Right renal cortex interstitium (tissue), 3 donors: Measurements from ENCODE around the gene CPA2. TPM values are rescaled to one million over a fixed set of nuclear protein-coding genes. Genes with fewer than 3 reads are reported as not detected.

Source experiments
- DNase-seq, 3 donors: peaks; one replicate each; pipeline ENCODE4 v3.0.0-alpha.2; 2013; ENCODE audit warnings: low read depth in 3 of 3, low spot score in 2 of 3
- polyA plus RNA-seq, 3 donors: library from polyadenylated mRNA; unstranded; fragments of 120-200 nt; gene quantifications; one replicate each; pipeline ENCODE4 v1.2.1, GENCODE V29; 2013; ENCODE audit not compliant: insufficient read length in 3 of 3

Gene CPA2
- polyA plus RNA-seq, 3 donors, result 0.34 to 0.46 (median 0.39) TPM

DNA sequence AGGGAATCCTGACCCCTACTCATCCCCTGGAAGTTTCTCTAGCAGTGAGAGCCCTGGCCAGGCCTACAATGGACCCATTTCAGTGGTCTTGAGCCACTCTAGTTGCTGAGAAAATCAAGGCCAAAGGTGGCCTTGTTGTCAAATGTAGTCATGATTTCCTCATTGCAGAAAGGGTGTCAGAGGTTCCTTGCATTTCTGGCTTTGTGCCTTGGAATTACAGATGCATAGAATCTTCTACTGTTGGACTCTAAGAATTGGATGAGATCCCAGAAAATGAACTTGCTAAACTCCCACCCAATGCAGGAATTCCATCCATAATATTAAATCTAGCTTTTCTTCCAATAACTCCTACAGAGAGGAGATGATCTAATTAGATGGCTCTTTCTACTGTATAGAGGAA lies 12.2 kb downstream of the CPA2 start:
- no peak for DNase-seq

DNA sequence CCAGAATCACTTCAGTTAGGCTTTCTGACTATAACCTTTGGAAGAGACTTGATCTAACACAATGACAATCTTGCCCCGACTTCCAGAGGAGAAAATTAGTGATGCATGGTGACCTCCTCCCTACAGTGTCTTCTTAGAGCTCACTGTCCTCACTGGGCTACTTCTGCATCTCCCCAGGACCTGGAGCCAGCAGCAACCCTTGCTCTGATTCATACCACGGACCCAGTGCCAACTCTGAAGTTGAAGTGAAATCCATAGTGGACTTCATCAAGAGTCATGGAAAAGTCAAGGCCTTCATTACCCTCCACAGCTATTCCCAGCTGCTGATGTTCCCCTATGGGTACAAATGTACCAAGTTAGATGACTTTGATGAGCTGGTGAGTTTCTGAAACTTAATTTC lies 12.6 kb downstream of the CPA2 start:
- no peak for DNase-seq

DNA sequence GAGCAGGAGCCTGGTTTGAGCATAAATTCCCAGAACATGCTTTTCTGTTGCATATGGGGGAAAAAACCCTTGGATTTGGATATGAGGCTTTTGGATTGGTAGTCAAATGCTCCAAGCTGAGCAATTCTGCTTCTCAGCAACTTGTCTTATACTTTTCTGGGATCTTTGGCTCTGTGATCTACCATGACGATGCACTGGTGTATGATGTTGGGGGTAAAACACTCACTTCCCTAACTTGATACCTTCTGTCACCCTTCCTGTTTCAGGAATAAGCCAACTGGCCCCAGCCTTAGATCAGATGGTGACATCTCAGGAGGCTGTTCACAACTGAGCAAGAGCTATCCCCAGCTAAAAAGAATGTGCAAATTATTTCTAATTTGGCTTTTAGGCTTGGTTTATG lies 13.2 kb downstream of the CPA2 start:
- no peak for DNase-seq

DNA sequence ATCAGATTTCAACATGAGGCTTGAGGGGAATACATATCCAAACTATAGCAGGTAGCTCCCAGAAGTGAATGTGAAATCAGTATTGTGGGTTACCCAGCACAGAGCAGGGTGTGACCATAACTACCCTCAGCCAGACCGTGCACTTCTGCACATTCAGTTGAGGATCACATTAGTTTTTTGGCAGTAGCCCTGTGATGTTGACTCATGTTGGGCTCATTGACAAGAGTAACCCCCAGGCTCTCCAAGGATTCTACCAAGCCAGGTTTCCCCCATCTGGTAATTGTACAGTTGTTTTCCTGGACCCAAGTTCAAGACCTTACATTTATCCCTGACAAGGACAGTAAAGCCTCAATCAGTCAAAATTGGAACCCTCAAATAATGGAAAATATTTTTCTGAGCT lies 14.6 kb downstream of the CPA2 start:
- DNase-seq, result no peak

DNA sequence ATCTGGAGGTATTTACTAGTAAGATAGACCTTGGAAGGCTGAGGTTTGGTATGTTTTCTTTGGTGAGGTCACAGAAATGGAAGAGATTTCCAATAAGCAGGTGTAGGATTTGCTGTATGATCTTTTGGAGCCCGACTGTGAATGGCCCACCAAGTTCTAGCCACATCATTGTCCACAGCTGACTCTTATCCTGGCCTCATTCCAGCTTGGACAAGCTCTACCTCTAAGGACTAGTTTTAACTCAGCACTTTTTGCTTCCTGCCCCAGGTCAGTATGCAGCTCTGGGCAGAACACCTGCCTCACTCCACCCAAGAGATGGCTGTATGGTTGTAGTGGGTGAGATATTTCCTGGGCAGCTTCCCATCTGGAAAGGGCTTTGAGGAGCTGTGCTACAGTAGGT lies 20.2 kb downstream of the CPA2 start:
- DNase-seq, result no peak

DNA sequence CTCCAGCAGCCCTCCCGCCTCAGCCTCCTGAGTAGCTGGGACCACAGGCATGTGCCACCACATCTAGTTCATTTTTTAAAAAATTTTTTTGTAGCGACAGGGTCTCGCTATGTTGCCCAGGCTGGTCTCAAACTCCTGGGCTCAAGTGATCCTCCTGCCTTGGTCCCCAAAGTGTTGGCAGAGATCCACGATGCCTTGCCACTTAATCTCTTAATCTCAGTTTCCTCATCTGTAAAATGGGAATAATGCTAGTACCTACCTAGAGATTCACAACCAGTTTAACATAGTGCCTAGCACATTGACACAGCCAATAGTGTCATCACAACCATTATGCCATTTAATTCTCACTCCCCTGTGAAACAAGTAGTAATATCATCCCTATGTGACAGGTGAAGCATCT lies 21.5 kb downstream of the CPA2 start:
- DNase-seq, result no peak

DNA sequence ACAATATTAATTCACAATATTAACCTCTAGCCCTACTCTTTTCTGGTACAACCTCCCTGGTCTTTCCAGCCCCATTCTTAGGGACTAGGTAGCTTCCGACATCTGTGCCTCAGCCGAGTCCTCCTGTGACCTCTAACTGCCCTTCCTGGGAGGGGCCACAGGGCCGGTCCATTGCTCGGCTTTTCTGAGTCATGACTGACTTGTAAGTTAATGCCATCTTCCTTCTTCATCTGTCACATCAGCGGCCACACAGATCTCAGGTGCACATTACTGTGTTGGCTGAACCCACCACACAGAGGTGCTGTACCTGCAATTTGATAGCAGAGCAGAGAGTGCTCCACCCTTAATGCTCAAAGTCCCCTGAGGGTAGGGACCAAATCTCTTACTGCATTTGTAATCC lies 22.2 kb downstream of the CPA2 start:
- no peak for DNase-seq

DNA sequence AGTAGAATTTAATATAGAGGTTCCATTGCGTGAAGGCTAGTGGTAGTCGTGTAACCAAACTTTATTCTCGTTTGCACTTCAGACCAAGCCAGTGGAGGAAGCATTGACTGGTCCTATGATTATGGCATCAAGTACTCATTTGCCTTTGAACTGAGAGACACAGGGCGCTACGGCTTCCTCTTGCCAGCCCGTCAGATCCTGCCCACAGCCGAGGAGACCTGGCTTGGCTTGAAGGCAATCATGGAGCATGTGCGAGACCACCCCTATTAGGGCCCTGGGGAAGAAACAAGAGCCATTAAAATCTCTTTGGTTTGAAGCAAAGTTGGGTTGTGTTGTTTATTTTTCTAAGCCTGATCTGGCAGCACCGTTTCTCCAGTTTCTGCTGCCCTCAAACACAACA lies 22.8 kb downstream of the CPA2 start:
- DNase-seq, result no peak

DNA sequence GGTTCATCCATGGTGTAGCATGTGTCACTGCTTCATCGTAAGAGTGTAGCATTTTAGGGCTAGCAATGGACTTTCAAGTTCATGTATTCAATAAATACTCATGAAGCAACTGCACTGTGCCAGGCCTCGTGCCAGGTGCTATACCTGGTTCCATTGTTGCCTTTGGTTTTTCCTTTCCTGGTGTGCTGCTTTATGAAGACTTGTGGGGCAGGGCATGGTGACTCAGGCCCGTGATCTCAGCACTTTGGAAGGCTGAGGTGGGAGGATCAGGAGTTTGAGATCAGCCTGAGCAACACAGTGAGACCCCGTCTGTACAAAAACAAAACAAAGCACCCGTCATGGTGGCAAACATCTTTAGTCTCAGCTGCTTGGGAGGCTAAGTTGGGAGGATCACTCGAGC lies 24.1 kb downstream of the CPA2 start:
- DNase-seq, result no peak

DNA sequence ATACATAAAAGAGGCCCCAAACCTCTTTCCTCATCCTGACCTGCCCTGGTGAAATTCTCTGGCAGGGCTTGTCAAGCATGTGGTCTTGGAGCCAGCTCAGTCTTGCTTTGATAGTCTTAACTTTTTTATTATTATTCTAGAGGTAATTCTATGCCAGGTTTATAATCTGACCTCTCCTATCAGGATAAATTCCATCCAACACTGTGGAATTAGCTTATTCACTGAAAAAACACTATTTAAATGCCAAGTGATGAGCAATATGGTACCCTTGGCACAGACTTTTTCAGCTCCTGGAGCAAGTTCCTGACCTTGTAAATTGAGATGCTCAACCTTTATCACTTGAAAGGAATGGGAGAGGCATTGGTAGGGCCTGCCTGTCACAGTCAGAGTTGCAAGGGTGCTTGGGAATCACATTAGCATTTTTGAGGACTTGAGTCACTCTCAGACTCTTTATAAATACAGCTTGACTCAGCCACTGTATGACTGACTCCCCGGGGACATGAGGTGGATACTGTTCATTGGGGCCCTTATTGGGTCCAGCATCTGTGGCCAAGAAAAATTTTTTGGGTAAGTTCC lies 26.1 kb downstream of the CPA2 start, which contains the start of gene CPA4:
TSS of gene CPA4 (plus strand) at position 480 of the 576 bp plus-strand sequence. CDS start at position 500, 20 bp downstream.
- no peak for DNase-seq

DNA sequence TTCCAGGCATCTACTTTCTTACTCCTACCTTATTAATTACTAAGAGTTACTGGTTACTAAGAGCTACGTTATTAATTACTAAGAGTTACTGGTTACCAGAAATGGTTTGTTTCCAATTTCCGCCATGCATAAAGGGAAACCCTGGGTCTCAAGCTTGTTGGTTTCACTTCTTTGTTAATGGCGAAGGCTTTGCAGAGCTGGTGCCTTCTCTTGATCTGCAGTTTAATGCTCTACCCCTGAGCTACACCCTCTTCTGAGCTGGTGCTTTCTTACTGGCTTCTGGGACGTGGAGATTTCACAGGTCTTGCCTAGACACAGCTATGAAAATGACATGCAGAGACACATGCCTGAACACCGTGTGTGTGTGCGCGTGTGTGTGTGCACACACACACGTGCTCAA lies 26.9 kb downstream of the CPA2 start:
- DNase-seq, result no peak

DNA sequence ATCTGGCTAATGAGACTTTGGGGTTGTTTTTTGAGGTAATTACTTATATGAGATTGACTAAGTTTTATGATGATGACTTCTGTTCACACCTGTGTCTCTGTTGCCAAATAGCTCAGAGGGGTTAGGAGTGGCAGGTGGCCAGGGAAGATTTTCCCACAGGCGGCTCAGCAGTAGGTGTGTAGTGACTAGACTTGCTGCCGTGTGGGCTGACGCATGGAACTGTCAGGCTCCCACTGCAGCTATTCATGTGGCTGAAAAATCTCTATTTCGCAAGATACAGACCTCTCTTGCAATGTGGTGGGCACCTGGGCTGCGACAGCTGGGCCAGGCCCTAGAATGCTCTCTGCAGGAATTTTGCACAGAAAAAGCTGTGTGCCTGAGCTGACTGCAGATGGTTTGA lies 27.7 kb downstream of the CPA2 start:
- DNase-seq, result no peak

DNA sequence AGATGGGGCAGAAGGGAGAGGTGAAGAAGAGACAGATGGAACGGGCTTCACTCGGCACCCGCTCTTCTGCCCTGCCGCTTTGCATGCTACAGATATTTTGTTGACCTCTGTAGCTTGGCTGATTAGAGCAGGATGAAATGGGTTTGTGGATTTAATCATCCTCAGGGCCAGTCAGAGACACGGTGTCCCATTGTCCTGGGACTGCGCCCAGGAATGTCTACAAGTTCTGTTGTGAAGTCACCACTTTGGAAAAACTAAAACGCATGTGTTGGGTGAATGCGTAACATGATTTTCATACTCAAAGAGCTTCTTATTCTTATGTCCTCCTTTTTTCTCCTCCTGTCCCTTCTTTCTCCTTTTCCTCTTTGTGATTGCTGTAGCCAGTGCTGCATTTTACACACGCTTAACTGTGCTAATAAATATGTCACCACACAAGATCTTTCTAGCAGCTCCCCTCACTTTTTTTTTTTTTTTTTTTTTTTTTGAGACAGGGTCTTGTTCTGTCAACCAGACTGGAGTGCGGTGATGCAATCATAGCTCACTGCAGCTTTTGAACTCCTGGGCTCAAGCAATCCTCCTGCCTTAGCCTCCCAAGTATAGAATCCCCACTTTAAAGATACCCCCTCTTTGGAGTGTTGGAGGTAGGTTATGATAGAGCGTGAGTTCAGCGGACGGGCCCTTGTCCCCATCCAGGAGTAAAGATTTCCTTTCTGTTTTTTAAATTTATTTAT lies 29.7 kb downstream of the CPA2 start:
- DNase-seq, result no peak

DNA sequence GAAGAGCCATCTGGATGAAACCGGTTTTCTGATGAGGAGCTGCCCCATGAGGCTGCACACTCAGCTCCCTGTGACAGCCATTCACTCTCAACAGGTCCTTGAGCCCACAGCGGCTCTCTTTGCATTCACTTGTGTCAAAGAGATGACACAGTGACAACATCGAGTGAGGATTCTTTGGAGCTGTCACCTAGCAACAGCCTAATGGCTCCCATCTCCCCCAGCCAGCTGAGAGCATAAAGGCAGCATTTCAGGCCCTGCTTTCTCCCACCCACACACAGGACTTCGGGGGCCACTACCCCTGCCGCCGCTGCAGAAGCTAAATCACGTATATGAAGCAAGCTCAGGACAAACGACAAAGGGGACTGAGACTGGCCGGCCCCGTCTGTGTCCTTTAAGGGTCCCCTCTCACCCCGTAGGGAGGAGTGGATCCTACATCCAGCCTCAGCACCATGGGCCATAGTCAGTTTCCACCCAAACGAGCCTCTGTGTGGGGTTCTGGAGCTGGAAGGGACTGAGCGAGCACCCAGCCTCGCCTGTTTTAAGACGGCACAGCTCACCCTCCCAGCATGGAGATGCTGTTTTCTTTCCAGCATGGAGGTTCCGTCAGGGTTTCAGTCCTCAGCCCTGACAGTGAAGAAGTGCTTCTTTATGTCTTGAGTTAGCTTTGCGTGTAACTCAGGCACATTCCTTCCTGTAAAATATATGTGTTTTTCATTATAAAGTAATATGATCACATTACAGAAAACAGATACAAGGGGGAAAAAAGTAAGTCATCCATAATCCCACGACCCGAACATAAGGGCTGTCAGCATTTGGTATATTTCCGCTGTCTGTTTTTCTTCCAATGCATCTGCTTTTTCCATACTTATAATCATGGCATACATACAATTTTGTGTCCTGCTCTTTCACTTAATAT lies 31.2 kb downstream of the CPA2 start:
- DNase-seq, result no peak

DNA sequence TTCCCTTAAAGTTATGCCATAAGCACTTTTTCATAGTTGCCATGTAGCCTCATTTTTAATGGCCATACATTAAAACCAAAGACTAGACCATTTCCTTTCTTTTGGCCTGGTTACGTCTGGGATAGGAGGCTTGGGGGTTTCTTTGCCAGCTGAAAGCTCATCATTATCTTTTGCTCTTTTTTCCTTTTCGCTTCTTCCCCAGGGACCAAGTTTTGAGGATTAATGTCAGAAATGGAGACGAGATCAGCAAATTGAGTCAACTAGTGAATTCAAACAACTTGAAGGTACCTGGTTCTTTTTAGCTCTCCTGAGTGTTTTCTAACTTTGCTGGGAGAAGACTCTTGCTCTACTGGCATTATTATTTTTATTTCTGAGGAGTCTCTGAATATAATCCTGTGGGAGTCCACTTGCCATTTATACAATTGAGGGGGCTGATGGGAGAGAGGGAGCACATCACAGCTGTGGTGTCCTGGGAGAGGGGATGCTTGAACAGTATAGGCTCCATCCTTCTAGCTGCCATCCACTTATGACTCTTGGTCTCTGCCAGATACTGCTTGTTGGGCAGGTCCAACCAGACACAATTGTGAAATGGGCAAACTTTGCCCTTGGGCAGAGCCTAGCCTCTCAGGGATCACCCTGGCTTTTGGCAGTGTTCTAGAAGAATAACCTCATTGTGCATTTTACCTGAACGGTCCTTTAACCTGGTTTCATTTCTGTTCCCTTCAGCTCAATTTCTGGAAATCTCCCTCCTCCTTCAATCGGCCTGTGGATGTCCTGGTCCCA lies 32.1 kb downstream of the CPA2 start:
- DNase-seq, result no peak

DNA sequence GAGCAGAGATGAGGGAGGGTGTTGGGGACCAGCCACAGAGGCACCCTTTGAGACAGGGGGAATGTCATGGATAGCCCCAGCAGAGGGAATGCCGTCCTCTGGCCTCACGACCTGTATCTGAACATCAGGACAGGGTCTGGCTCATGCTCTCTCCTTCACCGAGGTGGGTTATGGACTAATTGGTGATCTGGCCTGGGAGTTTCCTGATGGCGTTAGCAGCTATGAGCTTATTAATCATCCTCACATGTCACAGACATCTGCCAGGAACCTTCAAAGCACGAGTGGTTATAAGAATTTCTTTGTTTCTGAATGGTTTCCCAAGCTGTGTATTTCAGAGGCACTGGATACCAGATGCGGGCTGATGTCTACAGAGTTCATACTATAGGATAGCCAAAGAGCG lies 33.2 kb downstream of the CPA2 start:
- DNase-seq, result no peak

DNA sequence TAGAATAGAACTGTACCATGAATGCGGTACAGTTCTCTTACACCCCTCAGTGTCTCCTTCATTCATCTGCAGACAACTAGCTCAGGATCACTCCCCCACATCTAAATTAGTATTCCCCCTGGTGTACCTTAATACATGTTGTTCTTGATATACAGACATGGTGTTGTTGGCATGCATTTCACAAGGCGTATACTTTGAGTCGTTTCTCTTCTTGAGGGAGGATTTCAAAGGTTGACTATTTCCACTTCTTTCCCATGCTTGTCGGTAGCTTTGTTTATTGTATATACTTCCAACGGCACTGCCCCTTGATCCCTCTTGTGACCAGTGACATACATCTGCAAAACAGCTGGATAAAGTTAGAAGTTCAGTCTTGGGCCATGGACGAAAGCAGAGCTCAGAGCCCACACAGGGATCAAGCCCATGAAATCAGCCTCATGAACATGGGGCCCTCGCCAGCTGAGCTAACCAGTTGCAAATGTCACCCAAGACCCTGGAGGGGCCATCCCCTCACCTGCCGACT lies 34.9 kb downstream of the CPA2 start:
- DNase-seq, result no peak

DNA sequence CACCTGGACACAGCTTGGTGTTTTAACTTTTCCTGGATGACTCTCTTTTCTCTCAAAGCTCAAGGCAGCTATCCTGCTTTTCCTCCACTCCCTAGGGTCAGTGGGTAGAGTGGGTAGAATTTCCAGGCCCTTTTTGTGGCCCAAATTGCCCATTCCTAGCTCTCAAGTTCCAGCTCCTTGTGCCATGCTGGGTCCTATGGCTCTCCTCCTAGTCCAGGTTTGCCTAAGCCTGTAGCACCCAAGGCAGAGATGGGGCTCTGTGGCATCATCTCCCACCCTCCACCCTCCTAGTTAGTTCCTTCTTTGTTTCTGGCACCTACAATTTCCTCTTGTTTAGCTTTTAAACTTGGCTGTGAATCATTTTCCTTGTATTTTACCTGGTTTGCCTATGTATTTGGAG lies 36.0 kb downstream of the CPA2 start:
- no peak for DNase-seq

DNA sequence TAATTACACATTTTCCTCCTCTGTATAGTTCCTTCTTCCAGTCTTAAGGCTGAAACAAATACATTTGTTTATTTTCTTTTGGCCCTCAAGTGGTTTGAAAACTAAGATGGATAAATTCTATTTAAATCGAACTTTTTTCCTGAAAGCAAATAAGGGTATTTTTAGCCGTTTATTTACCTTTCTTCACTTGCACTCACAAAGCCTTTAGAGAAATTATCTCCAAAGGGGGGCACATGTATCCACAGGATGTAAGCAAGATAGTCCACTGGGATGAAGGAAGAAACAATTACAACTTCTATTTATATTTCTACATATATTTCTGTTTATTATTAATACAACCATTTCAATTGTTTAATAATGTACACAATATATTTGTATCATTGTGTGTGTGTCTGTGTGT lies 36.5 kb downstream of the CPA2 start:
- DNase-seq, result no peak

DNA sequence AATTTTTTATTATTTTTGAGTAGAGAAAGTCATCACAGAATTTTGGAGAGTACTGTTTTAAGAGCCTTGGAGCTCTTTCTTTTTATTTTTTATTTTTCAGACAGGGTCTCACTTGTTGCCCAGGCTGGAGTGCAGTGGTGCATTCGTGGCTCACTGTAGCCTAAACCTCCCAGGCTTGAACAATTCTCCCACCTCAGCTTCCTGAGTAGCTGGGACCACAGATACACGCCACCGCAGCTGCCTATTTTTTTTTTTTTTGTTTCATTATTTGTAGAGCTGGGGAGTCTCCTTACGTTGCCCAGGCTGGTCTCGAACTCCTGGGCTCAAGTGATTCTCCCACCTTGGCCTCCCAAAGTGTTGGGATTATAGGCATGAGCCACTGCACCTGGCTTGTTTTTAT lies 36.9 kb downstream of the CPA2 start:
- no peak for DNase-seq

DNA sequence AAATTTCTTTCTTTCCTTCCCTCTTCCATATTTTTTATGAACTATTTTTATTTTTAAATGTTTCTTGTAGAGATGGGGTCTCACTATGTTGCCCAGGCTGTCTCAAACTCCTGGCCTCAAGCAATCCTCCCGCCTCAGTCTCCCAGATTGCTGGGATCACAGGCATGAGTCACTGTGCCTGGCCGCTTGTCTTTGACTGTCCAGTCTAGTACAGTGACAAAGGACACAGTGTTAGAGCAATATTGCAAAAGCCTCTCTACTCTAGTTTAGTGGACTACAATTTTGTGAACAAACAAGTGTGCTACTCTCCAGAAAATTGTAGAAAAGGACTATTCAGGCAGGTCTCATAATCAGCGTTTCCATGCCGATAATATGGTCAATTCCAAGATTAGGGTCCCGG lies 37.3 kb downstream of the CPA2 start:
- DNase-seq, result no peak
